Ishikawa (cell line): ENCODE measurements around the gene ACSS1.
A peak's percentile ranks its signal among the peaks of the same experiment; 100 is the strongest.

Experiments
- CEBPB ChIP-seq: IDR thresholded peaks from 2 replicates; pipeline ENCODE4 v1.6.1; 2012
- CREB1 ChIP-seq: IDR thresholded peaks from 2 replicates; pipeline ENCODE4 v1.6.1; 2012; ENCODE audit warnings: low read depth
- EGR1 ChIP-seq: IDR thresholded peaks from 2 replicates; pipeline ENCODE4 v1.6.1; 2012
- EP300 ChIP-seq: IDR thresholded peaks from 2 replicates; pipeline ENCODE4 v1.6.1; 2012; ENCODE audit warnings: borderline replicate concordance
- FOXM1 ChIP-seq: IDR thresholded peaks from 2 replicates; pipeline ENCODE4 v1.6.1; 2012; ENCODE audit warnings: low read depth, borderline replicate concordance
- MAX ChIP-seq: IDR thresholded peaks from 2 replicates; pipeline ENCODE4 v1.6.1; 2012
- NFIC ChIP-seq: IDR thresholded peaks from 2 replicates; pipeline ENCODE4 v1.6.1; 2012
- RAD21 ChIP-seq: IDR thresholded peaks from 2 replicates; pipeline ENCODE4 v1.6.1; 2012; ENCODE audit warnings: low read depth
- REST ChIP-seq: IDR thresholded peaks from 2 replicates; pipeline ENCODE4 v1.6.1; 2012; ENCODE audit warnings: low read depth, mild to moderate bottlenecking
- TAF1 ChIP-seq: IDR thresholded peaks from 2 replicates; pipeline ENCODE4 v1.6.1; 2012; ENCODE audit warnings: low read depth, mild to moderate bottlenecking
- TCF12 ChIP-seq: IDR thresholded peaks from 2 replicates; pipeline ENCODE4 v1.6.1; 2012; ENCODE audit warnings: low read depth
- TEAD4 ChIP-seq: IDR thresholded peaks from 2 replicates; pipeline ENCODE4 v1.6.1; 2012
- USF1 ChIP-seq: IDR thresholded peaks from 2 replicates; pipeline ENCODE4 v1.6.1; 2012
- YY1 ChIP-seq: IDR thresholded peaks from 2 replicates; pipeline ENCODE4 v1.6.1; 2012; ENCODE audit warnings: low read depth
- ZBTB7A ChIP-seq: IDR thresholded peaks from 2 replicates; pipeline ENCODE4 v1.6.1; 2012; ENCODE audit warnings: low read depth

Gene ACSS1

GRCh38 chr20:25032478-25033264 lies 25.3 kb downstream of the ACSS1 start:
- TF ChIP-seq TAF1 = no peak
- TF ChIP-seq USF1 = no peak
- no peak for TF ChIP-seq CEBPB
- no peak for TF ChIP-seq MAX
- TF ChIP-seq EP300 = no peak
- TF ChIP-seq TEAD4 = no peak
- no peak for TF ChIP-seq ZBTB7A
- no peak for TF ChIP-seq TCF12
- TF ChIP-seq CREB1 = no peak
- TF ChIP-seq RAD21 = no peak
- TF ChIP-seq FOXM1 = no peak
- TF ChIP-seq NFIC = no peak
- TF ChIP-seq YY1 = no peak
- TF ChIP-seq REST = no peak
- no peak for TF ChIP-seq EGR1

GRCh38 chr20:25032065-25032477 lies 25.9 kb downstream of the ACSS1 start:
- no peak for TF ChIP-seq YY1
- peak; percentile 59; the same call in 1 of the 2 replicates for TF ChIP-seq USF1

GRCh38 chr20:25031241-25031640 lies 26.7 kb downstream of the ACSS1 start:
- TF ChIP-seq MAX = no peak
- no peak for TF ChIP-seq USF1
- TF ChIP-seq ZBTB7A = no peak
- no peak for TF ChIP-seq FOXM1
- TF ChIP-seq EGR1 = no peak
- no peak for TF ChIP-seq TEAD4
- TF ChIP-seq TCF12 = no peak
- TF ChIP-seq TAF1 = no peak
- no peak for TF ChIP-seq YY1
- TF ChIP-seq CREB1 = no peak
- TF ChIP-seq RAD21 = no peak
- TF ChIP-seq NFIC = no peak

- no peak for TF ChIP-seq TEAD4
- TF ChIP-seq REST = peak; percentile 40; the same call in 1 of the 2 replicates
These were observed 27.2 kb downstream of the ACSS1 start for GRCh38 chr20:25030649-25031207.

- TF ChIP-seq REST (no peak), RAD21 (no peak), MAX (no peak), USF1 (no peak), EP300 (no peak), CEBPB (no peak), TCF12 (no peak), ZBTB7A (no peak), NFIC (no peak), TEAD4 (no peak), FOXM1 (no peak), CREB1 (no peak), TAF1 (no peak)
These were observed 27.8 kb downstream of the ACSS1 start for GRCh38 chr20:25030007-25030648.
